HCT116 (cell line): ENCODE data around the gene WFDC5. TPM values are rescaled to one million over a fixed set of nuclear protein-coding genes. Genes with fewer than 3 reads are reported as not detected.

Experiments
- ATAC-seq: fragments of 200-7000 bp; cut with Tn5 transposase; 2 replicates; pipeline ENCODE4 v1.9.1; 2020; ENCODE audit warnings: mild to moderate bottlenecking, moderate library complexity
- BruUV-seq: library from RNA; stranded (reverse); fragments of 400-500 nt; replicated peaks from 2 replicates; lab custom pipeline; 2021; lab: Mats Ljungman, UMichigan
- CTCF ChIA-PET: fragments of 300-600 bp; sonication (Branson Sonifier 250); formaldehyde crosslinking; loops from one replicate; lab custom pipeline; 2021; ENCODE audit warnings: antibody characterized with exemption; lab: Charles Lee
- POLR2A ChIA-PET: fragments of 300-600, 350-600 bp; sonication (Branson Sonifier 250); formaldehyde crosslinking; loops from one replicate; lab custom pipeline; 2021; ENCODE audit warnings: antibody characterized with exemption; lab: Charles Lee
- RAD21 ChIA-PET, 2 experiments: fragments of 300-600 bp; sonication (Branson Sonifier 250); formaldehyde crosslinking; loops; one replicate each; lab custom pipeline; 2023; ENCODE audit warnings: low total read pairs in 2 of 2; ENCODE audit not compliant: uncharacterized antibody in 2 of 2, unreplicated experiment in 2 of 2, low non-redundant PET in 1 of 2; lab: Charles Lee
- DNase-seq: peaks from one replicate; pipeline ENCODE4 v3.0.0-alpha.2; 2010; ENCODE audit warnings: low read depth, low spot score
- H2AFZ ChIP-seq: fragments of 200-600 bp; shearing (Covaris generic), sonication (generic); 2 replicates; pipeline ENCODE4 v1.6.1; 2017; ENCODE audit warnings: low read depth, mixed run types, mixed read lengths, antibody characterized with exemption, low read length; ENCODE audit not compliant: poor library complexity, severe bottlenecking
- H3K27ac ChIP-seq: 2 replicates; pipeline ENCODE4 v1.5.1; 2012; ENCODE audit warnings: low read depth, low read length
- H3K27me3 ChIP-seq: fragments of 200-600 bp; sonication (generic); 2 replicates; pipeline ENCODE4 v1.6.1; 2016; ENCODE audit warnings: mixed run types, low read length, mixed read lengths; ENCODE audit not compliant: insufficient read depth
- H3K36me3 ChIP-seq, 2 experiments: fragments of 200-500 bp in 1 of 2; fragments of 200-600 bp in 1 of 2; sonication (Bioruptor generic) in 1 of 2; sonication (generic) in 1 of 2; 2 replicates each; pipeline versions ENCODE4 v1.5.1 to v1.6.1; 2014 to 2016; ENCODE audit warnings: low read length in 2 of 2, inconsistent platforms in 1 of 2, mixed read lengths in 1 of 2, mixed run types in 1 of 2; ENCODE audit not compliant: insufficient read depth in 2 of 2, control insufficient read depth in 1 of 2
- H3K4me1 ChIP-seq, 2 experiments: fragments of 200-600 bp in 1 of 2; sonication (generic) in 1 of 2; 2 replicates each; pipeline versions ENCODE4 v1.5.1 to v1.6.1; 2012 to 2017; ENCODE audit warnings: low read length in 2 of 2, inconsistent platforms in 1 of 2, mild to moderate bottlenecking in 1 of 2, mixed read lengths in 1 of 2, mixed run types in 1 of 2, moderate library complexity in 1 of 2; ENCODE audit not compliant: insufficient read depth in 2 of 2, control insufficient read depth in 1 of 2
- H3K4me2 ChIP-seq: fragments of 200-600 bp; sonication (generic); 2 replicates; pipeline ENCODE4 v1.6.1; 2017; ENCODE audit warnings: mixed run types, low read length, mixed read lengths
- H3K4me3 ChIP-seq, 2 experiments: fragments of 200-600 bp in 1 of 2; sonication (generic) in 1 of 2; replicated peaks in 1 of 2; 2 replicates each; pipeline ENCODE4 v1.5.1; 2011 to 2016; ENCODE audit warnings: low read length in 2 of 2, control low read depth in 1 of 2, low read depth in 1 of 2, mild to moderate bottlenecking in 1 of 2, mixed read lengths in 1 of 2, mixed run types in 1 of 2
- H3K79me2 ChIP-seq: fragments of 200-600 bp; sonication (generic); 2 replicates; pipeline ENCODE4 v1.6.1; 2017; ENCODE audit warnings: mild to moderate bottlenecking, mixed run types, low read length, moderate library complexity, mixed read lengths; ENCODE audit not compliant: insufficient read depth
- H3K9ac ChIP-seq: fragments of 200-600 bp; sonication (generic); 2 replicates; pipeline ENCODE4 v1.6.1; 2016; ENCODE audit warnings: low read length, mixed read lengths
- H3K9me2 ChIP-seq: fragments of 200-600 bp; sonication (generic), shearing (Covaris generic); 2 replicates; pipeline ENCODE4 v1.6.1; 2017; ENCODE audit warnings: mixed run types, mild to moderate bottlenecking, moderate library complexity; ENCODE audit not compliant: insufficient read depth
- H3K9me3 ChIP-seq, 2 experiments: fragments of 200-500 bp in 1 of 2; fragments of 200-600 bp in 1 of 2; sonication (Bioruptor generic) in 1 of 2; sonication (generic) in 1 of 2; 2 replicates each; pipeline ENCODE4 v1.6.1; 2014 to 2017; ENCODE audit warnings: low read length in 2 of 2, mixed read lengths in 2 of 2, inconsistent platforms in 1 of 2, low read depth in 1 of 2, mild to moderate bottlenecking in 1 of 2, mixed run types in 1 of 2, moderate library complexity in 1 of 2; ENCODE audit not compliant: control insufficient read depth in 1 of 2, insufficient read depth in 1 of 2
- H4K20me1 ChIP-seq: fragments of 200-600 bp; sonication (generic), shearing (Covaris generic); 2 replicates; pipeline ENCODE4 v1.6.1; 2017; ENCODE audit warnings: mixed run types, mild to moderate bottlenecking, moderate library complexity; ENCODE audit not compliant: insufficient read depth
- ATF3 ChIP-seq: IDR thresholded peaks from 2 replicates; pipeline ENCODE4 v1.6.1; 2012
- CBX3 ChIP-seq: IDR thresholded peaks from 2 replicates; pipeline ENCODE4 v1.6.1; 2012; ENCODE audit warnings: low read depth
- CEBPB ChIP-seq: IDR thresholded peaks from 2 replicates; pipeline ENCODE4 v1.6.1; 2012; ENCODE audit warnings: low read depth
- EGR1 ChIP-seq: IDR thresholded peaks from 2 replicates; pipeline ENCODE4 v1.6.1; 2012; ENCODE audit warnings: low read depth
- EZH2phosphoT487 ChIP-seq: fragments of 200-600 bp; IDR thresholded peaks from 2 replicates; pipeline ENCODE4 v1.6.1; 2018; ENCODE audit warnings: antibody characterized with exemption, borderline replicate concordance
- FOSL1 ChIP-seq: IDR thresholded peaks from 2 replicates; pipeline ENCODE4 v1.6.1; 2012; ENCODE audit warnings: low read depth
- JUND ChIP-seq: IDR thresholded peaks from 2 replicates; pipeline ENCODE4 v1.6.1; 2012
- POLR2AphosphoS5 ChIP-seq: IDR thresholded peaks from 2 replicates; pipeline ENCODE4 v1.6.1; 2011; ENCODE audit warnings: mild to moderate bottlenecking, low read depth, low read length, moderate library complexity
- REST ChIP-seq: IDR thresholded peaks from 2 replicates; pipeline ENCODE4 v1.6.1; 2012; ENCODE audit warnings: low read depth
- SIN3A ChIP-seq: IDR thresholded peaks from 2 replicates; pipeline ENCODE4 v1.6.1; 2012; ENCODE audit warnings: low read depth
- SP1 ChIP-seq: IDR thresholded peaks from 2 replicates; pipeline ENCODE4 v1.6.1; 2012; ENCODE audit warnings: low read depth
- SRF ChIP-seq: IDR thresholded peaks from 2 replicates; pipeline ENCODE4 v1.6.1; 2012; ENCODE audit warnings: low read depth
- TCF7L2 ChIP-seq: IDR thresholded peaks from 2 replicates; pipeline ENCODE4 v1.7.0; 2011; ENCODE audit warnings: borderline replicate concordance, inconsistent platforms; ENCODE audit not compliant: insufficient read depth, insufficient read length; ENCODE audit errors: extremely low read depth
- YY1 ChIP-seq: IDR thresholded peaks from 2 replicates; pipeline ENCODE4 v1.6.1; 2011; ENCODE audit warnings: low read length, low read depth, moderate library complexity, mild to moderate bottlenecking; ENCODE audit not compliant: insufficient replicate concordance; ENCODE audit errors: extremely low read depth
- ZBTB33 ChIP-seq: IDR thresholded peaks from 2 replicates; pipeline ENCODE4 v1.6.1; 2011; ENCODE audit warnings: mild to moderate bottlenecking, low read length, moderate library complexity; ENCODE audit not compliant: insufficient replicate concordance; ENCODE audit errors: extremely low read depth
- intact Hi-C: fragments of 100-400 bp; cut with micrococcal nuclease; formaldehyde crosslinking; loops from 2 replicates; pipeline ENCODE4 v1.10.0; 2022
- total RNA-seq: library from RNA; stranded (reverse); gene quantifications from one replicate; pipeline ENCODE4 v1.2.1, GENCODE V29; 2021; ENCODE audit not compliant: unreplicated experiment

Gene WFDC5
- total RNA-seq, 1 experiment from 2014 or later, result not detected

GRCh38 chr20:45113865-45114264 is 1.1 kb downstream of the WFDC5 start:
- no peak overlapping the region for H3K4me2 ChIP-seq
- ATAC-seq, result no peak
- TF ChIP-seq SP1 (no peak), FOSL1 (no peak), POLR2AphosphoS5 (no peak), CEBPB (no peak), YY1 (no peak), SRF (no peak)
- no peaks in the 10 kb centered on the region for H4K20me1 ChIP-seq
- H3K4me3 ChIP-seq, result no peak overlapping the region
- H3K27ac ChIP-seq, result no peak overlapping the region
- no peaks in the 10 kb centered on the region for H3K9me3 ChIP-seq
- ChIA-PET CTCF (interaction anchor here (1.0 to 4.6 kb wide), 2 partner anchors 70 to 180 kb away, joined by 3 to 51 read pairs; no protein-coding TSS in a partner anchor), POLR2A (no interaction called here), RAD21 (no interaction called here)
- no peak overlapping the region for H2AFZ ChIP-seq
- no peaks in the 10 kb centered on the region for H3K9me2 ChIP-seq
- no peaks in the 10 kb centered on the region for H3K36me3 ChIP-seq
- BruUV-seq, result no TSS peak
- H3K79me2 ChIP-seq, result no peaks in the 10 kb centered on the region
- intact Hi-C loops, result no loop called here
- H3K4me1 ChIP-seq, result 0 out of 4 replicates have a peak, but pooled peaks cover 0 to 3% of the 10 kb centered on the region in 2 experiments
- DNase-seq, result no peak
- no peaks in the 10 kb centered on the region; the same call in 1 of the 2 replicates for H3K27me3 ChIP-seq
- H3K9ac ChIP-seq, result no peak overlapping the region

GRCh38 chr20:45112754-45113153 is 2.2 kb downstream of the WFDC5 start:
- Histone ChIP-seq H4K20me1 (no peaks in the 10 kb centered on the region), H3K9me2 (no peaks in the 10 kb centered on the region), H3K36me3 (no peaks in the 10 kb centered on the region), H3K9ac (no peak overlapping the region), H2AFZ (no peak overlapping the region), H3K4me2 (no peak overlapping the region), H3K9me3 (no peaks in the 10 kb centered on the region), H3K4me1 (0 out of 4 replicates have a peak, but pooled peaks cover 0 to 3% of the 10 kb centered on the region in 2 experiments), H3K4me3 (no peak overlapping the region), H3K27me3 (no peaks in the 10 kb centered on the region; the same call in 1 of the 2 replicates), H3K27ac (no peak overlapping the region), H3K79me2 (no peaks in the 10 kb centered on the region)
- ATAC-seq (no peak), DNase-seq (no peak)
- POLR2A ChIA-PET, result no interaction called here
- no TSS peak for BruUV-seq
- RAD21 ChIA-PET, result interaction anchor here in 1 of 2 experiments (1.0 kb wide), 1 partner anchor 69 kb away, joined by 3 read pairs; no protein-coding TSS in a partner anchor
- CTCF ChIA-PET, result interaction anchor here (1.1 to 4.6 kb wide), 7 partner anchors 9 to 117 kb away, joined by 3 to 51 read pairs (median 12); no protein-coding TSS in a partner anchor
- intact Hi-C loops, result no loop called here
- TF ChIP-seq REST (no peak), SIN3A (no peak), TCF7L2 (no peak), EZH2phosphoT487 (no peak), ATF3 (no peak), SRF (no peak), ZBTB33 (no peak), FOSL1 (no peak), CEBPB (no peak), CBX3 (no peak), EGR1 (no peak), JUND (no peak), YY1 (no peak)
